Effector CD4-positive, alpha-beta T cell (primary cell): ENCODE measurements around the gene SEMA3B.
"Not testable (repeated sequence)": the region's sequence is repeated elsewhere in the genome, so short reads cannot be mapped to it uniquely, and the experiment has no call there.

ENCODE experiments used
- DNase-seq: peaks from one replicate; pipeline ENCODE4 v3.0.0-alpha.2; 2020

The SEMA3B gene

DNA sequence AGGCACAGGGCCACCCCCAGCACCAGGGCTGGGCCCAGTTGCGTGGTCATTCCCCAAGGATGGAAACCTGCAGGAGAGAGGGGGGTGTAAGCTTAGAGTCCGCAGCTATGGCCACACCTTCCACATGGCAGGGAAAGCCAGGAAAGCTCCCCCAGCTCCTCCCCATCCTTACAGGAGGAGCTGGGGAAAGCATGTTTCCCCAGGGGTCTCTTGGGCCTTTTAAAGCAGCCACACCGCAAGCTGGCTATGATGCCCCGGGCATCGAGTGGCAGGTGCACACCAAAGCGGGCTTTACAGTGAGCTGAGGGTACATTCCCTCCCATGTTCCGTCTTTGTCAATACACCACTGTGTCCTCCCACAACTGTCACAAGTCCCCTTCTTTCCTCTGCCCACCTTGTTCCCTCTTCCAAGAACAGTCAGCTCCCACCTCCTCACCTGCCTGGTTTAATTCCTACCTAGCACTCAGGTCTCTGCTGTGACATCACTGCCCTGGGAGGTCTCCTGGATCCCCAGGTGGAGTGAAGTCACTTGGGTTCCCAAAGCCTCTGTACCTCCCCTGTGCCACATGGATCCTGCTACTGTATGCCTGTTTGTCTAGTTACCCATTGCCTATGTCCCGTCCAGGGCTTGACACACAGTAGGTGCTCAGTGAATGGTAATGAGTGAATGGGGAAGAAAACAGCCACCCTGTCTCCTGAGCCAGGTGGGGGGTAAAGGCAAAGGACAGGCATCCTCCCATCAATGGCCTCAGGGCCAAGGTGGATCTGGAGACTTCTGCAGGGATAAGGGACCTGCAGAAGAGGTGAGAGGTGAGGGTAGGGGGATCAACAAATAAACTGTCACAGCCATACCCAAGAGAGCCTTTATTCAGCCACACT lies 26.8 kb downstream of the SEMA3B start:
- DNase-seq = no peak

DNA sequence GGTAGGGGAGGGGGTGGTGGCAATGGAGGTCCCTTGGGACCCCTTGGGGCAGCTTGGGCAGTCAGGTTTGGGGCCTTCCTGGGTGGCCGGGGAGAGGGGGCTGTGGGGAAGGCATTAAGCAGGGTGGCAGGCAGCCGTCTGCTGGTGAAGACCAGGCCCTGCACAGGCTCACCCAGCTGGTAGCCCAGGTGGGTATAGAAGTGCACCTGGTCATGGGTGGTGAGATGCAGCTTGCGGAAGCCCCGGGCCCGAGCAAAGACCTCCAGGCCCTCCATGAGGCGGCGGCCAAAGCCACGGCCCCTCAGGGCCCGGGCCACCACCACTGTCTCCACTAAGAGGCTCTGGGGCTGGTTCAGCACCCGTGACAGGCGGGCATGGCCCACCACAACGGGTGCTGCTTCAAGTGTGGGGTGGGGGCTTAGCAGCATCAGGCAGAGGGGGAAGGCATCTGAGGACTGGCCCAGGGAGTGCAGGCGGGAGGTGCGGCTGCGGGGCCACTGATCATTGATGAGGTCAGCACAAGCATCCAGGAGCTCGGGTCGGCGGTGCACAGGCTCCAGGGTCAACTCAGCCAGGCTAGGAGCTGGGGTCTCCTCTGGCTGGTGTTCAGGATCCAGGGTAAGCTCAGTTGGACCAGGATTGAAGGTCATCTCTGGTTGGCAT lies 27.9 kb downstream of the SEMA3B start:
- no peak for DNase-seq

DNA sequence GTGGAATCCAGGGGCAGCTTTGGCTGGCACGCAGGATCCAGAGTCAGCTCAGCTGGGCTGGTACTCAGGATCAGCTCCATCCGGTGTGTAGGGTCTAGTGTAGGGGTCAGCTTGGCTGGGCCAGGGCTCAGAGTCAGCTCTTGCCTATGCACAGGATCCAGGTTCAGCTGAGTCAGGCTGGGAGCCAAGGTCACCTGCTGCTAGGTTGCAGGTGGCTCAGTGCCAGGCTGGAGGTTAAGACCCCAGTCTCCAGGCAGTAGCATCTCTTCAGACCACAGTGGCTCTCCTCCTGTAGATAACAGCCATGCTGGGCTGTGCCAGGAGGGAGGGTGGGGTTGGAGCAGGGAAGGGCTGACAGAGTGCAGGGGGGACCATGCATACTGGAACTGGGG lies 28.4 kb downstream of the SEMA3B start:
- no peak for DNase-seq

DNA sequence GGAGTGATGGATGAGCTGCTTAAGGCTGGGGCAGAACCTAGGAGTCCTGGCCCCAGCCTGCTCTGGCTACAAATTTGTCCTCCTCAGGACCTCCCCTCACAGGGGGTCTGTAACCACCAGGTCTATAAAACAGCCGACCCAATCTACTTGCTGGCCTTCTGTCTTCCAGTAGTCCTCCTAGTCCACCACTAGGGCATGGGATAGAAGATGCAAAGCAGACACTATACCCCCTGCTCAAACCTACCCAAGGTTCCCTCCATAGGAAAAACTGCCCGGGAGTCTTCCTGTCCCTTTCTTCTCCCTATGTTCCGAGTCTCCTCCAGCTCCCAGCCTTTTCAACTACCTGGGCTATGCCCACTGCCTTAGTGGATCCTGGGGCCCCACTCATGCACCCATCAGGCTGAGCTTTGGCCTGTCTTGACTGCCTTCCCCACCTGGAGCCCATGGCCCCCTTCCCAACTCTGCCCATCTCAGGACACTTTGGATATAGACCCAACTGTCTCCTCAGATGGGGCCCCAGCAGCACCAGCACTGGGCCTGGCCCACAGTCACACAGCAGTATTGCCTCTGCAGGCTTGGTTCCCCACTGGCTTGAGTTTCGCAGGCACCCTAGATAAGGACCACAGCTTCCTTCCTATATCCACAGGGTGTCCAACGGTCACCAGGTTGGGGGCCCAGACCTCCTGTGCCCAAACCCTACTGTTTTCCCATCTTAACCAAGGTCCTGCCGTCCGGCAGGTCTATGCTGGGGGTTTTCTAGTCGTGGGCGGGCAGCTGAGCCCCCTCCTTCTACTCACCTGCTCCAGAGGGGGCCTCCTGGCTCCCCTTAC lies 29.2 kb downstream of the SEMA3B start:
- DNase-seq = no peak

DNA sequence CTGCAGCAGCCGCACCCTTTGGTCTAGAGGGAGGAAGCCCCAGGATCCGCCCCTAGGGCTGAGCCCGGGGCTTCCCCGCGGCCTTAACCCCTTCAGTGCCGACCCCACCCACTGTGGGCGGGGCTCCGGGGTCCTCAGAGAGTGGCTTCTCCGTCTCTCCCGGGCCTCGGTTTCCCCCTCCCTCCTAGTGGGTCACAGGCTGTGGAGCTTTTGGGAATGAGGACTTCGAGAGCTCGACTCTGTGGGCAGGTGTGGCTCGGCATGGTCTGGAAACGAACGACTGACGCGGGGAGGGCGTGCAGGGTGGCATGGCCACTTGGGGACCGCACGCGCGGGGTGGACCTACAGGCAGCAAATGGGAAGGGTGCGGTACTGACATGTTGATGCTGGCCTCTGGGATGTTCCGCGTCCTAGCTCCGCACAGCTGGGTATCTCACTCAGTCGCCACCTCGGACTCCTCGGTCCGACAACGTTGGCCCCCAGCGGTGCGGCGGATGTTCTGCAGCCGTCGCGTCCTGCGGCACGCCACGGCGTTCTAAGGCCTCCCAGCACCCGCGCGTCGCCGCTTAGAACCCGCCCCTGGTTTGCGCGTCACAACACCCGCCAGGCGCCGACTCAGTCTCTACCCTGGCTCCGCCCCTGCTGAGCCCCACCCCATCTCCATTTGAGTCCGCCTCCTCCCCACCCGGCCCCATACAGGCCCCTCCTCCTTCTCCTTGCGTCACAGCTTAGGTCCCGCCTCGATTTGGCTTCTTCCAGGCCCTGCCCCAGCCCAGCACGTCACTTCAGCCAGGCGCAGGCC lies 30.1 kb downstream of the SEMA3B start, which contains the start of the genes HYAL3 and NAA80:
TSS of gene HYAL3 (minus strand) at position 570 of the 802 bp plus-strand sequence. CDS start 3,803 bp downstream, outside the sequence.
TSS of gene NAA80 (minus strand) at position 570 of the 802 bp plus-strand sequence. CDS start 1,942 bp downstream, outside the sequence.
- peak; percentile 97 for DNase-seq

DNA sequence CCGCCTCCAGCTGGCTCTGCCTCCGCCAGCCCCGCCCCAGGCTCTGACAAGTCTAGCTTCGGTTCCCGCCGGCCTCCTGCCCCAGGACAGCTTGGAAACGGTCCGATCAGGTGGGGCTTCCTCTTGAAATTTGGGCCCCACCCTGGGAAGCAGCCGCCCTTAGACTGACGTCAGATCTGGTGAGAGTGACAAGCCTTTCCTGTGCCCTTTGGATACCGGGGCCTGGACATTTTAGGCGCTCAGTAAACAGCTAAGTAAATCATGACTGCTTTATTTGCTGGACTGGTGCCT lies 30.6 kb downstream of the SEMA3B start:
- DNase-seq = no peak

DNA sequence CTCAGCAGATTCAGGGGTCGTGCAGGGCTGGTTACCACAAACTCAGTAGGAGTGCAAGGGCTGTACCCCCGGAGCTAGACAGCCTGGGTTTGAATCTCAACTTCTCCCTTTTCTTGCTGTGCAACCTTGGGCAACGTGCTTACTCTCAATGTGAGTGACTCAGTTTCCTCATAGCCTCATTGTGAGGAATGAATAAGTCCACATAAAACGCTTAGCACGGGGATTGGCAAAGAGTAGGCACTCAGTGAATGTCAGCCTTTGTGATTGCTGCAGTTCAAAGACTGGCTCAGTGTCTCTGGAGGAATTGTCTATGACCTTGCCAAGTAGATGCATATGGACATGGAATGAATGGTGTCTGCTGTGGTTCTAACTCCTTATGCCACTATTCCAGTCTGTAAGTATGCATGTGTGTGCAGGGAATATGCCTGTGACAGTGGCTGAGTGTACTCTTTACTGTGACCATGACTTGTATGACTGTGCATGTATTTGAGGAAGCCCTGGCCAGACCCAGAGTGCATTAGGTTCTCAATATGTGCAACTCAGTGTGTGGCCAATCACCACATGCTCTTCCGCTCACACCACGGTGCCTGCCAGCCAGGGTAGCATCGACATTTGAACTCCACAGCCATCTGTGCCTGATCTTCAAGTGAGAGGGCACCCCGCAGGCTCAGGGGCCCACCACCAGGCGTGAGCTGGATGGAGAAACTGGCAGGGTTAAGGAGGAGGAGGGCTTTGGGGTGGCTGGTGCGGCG lies 31.2 kb downstream of the SEMA3B start:
- no peak for DNase-seq

DNA sequence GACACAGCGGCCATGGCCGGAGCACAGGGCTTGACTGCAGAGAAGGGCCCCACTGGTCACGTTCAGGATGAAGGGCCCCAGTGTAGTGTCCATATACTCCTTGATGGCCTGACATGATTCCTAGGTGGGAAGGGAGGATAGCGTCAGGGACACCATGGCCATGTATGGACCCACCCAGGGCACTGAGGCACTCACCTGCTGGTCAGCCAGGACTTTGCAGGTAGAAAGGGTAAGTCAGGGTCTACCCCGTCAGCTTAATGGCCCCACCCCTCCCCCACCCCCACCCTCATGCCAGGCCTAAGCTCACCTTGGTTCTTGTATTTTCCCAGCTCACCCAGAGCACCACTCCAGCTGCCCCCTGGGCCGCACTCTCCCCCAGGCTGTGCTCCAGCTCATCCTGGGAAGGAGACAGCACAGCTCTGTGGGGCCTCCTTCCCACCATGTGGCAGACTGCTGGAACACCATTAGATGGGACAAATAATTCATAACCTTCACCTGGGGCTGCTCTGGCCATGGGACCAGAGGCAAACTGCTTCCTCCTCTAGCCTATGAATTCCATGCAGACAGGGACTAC lies 31.8 kb downstream of the SEMA3B start:
- no peak for DNase-seq

DNA sequence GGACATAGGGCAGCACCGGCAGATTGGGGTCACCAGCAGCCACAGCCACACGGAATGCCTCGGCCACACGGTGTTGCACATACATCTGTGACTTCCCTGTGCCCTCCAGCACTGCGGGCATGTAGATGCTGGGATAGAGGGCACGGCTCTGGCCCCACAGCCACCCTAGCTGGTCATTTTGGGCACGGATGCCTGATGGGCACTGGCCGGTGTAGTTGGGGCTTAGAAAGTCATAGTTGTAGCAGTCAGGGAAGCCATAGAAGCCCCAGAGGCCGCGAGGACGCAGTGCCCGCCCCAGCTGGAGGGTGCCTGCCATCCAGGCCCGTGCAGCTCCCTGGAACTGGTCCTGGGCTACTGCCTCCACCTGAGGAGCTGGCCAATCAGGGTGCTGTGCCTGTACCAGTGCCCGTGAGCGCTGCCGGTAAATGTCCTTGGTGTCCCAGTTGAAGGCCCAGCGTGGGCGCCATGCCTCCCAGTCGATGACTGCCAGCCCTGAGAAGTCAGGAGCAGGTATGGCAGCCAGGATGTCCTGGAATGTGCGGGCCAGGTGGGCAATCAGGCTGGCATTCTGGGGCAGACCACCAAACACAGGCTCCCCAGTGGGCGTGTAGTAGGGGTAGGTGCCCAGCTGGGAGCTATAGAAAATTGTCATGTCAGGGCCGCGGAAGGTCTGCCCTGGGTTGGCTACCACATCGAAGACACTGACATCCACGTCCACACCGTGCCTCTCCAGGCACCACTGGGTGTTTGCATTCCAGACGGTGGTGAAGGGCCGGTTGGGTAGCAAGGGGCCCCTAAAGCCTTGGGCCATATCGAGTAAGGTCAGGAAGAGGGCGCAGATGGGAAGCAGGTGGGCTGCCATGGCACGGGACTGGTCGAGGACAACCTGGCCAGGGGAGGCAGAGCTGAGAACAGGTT lies 33.4 kb downstream of the SEMA3B start:
- no peak for DNase-seq

DNA sequence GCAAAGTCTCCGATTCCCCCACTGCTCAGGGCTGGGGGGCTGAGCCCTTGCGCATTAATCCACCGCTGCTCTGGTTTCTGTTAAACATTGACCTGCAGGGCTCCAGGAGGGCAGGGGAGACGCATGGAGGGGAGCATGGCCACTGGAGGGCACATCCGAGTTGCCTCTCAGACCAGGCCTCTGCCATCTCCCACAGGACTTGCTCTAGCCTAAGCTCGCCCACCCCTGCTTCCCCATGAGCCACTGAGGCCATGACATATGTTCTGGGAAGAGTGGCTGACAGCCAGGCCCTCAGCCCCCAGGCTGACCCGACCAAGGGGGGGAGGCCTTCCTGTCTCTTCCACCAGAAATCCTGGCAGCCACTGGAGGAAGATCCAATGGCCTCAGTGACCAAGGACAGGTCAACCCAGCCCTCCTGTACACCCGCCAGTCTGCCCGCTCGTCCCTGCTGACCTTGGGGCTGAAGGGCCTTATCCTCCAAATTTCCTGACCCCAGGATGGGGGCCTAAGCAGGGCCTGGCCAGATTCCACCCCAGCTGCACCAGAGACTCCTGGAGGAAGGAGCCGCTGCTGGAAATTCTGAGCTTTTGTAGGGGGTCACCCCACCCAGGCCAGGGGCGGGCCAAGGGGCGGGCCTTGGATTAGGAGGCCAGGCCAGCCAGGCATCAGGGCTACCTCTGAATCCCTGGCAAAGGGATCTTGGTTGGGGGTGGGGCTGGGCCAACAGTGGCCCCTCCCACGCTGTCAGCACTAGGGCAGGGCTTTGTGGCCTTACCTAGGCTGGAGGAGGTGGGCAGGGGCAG lies 34.3 kb downstream of the SEMA3B start, which contains the start of gene HYAL1:
TSS of gene HYAL1 (minus strand) at position 562 of the 803 bp plus-strand sequence. CDS start 618 bp downstream, outside the sequence.
- DNase-seq = no peak

DNA sequence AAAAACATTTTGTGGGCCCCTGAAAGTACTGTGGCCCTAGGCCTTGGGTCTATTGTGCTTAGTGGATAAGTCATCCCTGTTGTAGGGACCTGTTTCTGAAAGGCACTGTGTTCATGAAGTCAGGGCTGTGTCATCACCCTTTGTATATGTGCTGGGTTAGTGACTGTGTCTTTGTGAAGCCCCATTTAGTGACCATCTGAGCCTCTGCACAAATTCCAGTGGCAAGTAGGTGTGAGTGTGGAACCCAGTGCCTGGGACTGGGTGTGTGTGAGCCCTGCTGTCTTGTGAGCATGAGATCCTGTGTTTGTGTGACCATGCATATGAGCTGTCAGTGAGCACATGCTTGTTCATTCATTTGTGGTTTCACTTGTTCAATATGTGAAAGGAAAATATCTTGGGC lies 35.7 kb downstream of the SEMA3B start:
- DNase-seq = no peak

DNA sequence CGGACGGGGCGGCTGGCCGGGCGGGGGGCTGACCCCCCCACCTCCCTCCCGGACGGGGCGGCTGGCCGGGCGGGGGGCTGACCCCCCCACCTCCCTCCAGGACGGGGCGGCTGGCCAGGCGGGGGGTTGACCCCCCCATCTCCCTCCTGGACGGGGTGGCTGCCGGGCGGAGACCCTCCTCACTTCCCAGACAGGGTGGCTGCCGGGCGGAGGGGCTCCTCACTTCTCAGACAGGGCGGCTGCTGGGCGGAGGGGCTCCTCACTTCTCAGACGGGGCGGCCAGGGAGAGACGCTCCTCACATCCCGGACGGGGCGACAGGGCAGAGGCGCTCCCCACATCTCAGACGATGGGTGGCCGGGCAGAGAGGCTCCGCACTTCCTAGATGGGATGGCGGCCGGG lies 43.1 kb downstream of the SEMA3B start:
- DNase-seq = not testable (repeated sequence)

DNA sequence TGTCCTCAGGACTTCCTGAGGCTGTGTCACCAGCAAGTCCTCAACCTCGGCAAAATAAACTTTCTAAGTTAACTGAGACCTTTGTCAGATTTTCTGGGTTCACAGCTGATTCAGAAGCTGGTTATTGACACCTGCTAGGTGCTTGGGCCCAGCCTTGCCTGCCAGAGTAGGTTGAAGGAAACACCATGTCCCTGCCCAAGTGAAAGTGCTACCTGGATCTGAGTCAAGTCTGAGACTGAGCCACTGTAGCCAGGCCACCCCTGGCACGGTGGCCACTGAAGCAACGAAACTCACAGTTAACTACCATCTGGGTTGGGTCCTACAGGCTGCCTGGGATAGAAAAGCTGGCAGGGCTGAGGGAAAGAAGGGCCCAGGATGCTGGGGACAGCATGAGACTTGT lies 45.4 kb downstream of the SEMA3B start:
- DNase-seq = no peak

DNA sequence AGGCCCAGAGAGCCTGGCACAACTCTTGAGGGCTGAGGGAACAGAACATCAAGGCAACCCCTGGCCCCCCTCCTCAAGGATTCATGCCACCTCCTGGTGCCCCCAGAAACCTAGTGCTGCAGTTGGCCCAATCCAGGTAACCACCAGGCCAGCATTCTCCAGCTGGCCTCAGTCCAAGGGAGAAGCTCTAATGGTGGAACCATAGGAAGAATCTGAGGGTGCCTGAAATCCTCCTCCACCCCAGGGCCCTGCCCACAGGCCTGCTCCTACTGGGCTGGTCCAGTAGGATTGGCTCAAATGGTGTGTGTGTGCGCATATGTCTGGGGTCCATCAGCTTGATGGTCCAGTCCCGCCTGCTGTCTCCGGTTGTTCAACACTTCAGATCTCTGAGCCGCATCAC lies 45.9 kb downstream of the SEMA3B start:
- no peak for DNase-seq

DNA sequence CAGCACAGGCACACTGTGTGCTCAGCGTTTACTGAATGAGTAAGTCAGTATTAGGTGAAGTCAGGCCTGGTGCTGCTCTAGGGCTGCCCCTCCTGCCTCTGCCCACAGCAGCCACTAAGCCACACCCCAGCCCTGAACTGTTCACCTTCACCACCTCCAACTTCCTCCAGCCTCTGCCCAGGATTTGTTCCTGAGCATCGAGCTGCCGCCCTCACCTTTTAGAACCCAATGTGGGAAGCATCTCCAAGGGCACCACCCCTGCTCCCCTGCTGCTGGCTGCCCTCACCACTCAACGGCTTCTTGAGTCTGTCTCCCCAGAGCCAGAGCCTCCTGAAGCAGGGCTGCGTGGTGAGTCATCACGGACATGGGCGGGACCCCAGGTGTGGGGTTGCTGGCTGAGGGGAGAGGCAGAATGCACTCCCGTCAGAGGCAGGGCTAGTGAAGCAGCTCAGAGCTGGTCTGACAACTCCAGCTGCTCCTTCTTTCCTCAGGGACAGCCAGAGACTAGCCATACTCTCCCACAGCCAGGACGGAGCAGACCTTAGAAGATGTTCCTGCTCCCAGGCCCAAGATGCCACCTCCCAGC lies 47.8 kb downstream of the SEMA3B start:
- peak; percentile 63 for DNase-seq

DNA sequence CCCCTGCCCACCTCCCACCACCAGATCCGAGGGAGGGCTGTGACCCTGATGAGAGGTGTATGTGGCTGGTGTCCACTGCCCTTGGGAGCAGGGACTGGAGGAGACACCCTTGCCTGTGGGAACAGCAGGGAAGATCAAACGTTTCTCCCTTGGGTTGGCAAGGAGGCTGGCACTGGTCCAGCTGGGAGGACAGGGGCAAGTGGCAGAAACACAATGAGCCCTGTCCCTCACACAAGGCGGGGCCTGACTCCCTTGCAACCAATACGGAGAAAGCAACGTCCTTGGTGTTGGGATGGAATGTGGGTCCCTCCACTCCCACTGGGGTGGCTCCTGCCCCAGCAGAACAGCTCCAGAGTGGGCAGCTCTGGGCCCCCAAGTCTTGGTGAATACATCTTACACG lies 48.4 kb downstream of the SEMA3B start:
- DNase-seq = no peak

DNA sequence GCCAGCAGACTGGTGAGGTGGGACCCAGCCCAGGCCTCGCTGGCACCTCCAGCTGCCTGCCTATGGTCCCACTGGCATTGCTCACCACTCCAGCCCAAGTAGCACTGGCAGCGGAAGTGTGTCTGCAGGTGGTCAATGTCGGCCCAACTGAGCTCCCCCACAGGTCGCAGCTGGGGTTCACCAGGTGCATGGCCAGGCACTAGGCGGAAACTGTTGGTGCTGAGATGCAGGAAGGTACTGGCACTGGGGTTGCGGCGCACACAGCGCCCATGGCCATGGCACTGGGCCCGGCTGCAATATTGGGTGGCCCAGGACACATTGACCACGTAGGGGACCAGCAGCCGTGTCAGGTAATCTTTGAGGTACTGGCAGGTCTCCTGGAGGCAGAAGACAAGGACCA lies 49.2 kb downstream of the SEMA3B start:
- no peak for DNase-seq

DNA sequence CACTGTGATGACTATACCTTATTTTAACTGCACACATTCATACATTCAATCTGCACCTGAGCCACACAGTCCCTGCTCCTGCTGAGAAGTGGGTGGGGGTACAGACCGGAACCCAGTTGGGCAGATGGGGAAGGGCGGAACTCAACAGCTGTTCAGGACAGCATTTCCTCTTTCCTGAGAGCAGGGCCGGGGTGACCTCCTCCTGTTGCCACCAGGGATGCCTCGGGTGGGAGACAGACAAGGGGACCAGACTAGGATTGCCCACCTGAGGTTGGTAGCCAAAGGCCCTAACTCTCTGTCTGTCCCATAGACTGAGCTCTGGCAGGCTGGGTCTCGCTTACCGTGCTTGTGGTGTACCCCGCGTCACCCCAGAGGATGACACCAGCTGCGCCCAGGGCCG lies 49.7 kb downstream of the SEMA3B start:
- DNase-seq = peak; percentile 2
